ENCODE results near the gene TP53INP2. TPM values are rescaled to one million over a fixed set of nuclear protein-coding genes. Genes with fewer than 3 reads are reported as not detected.
"Not testable (repeated sequence)": the region's sequence is repeated elsewhere in the genome, so short reads cannot be mapped to it uniquely, and the experiment has no call there.

TP53INP2 gene
- total RNA-seq, 1 donor from 2014 or later: 4.0 TPM

- ChIA-PET CTCF (interaction anchor here (0.9 kb wide), 1 partner anchor 10 kb away, joined by 3 read pairs; no protein-coding TSS in a partner anchor), POLR2A (no interaction called here)
- DNase-seq (no peak), ATAC-seq (ENCODE audit: low read depth) (no peak)
- intact Hi-C loops (cut with micrococcal nuclease): no loop called here
- Mint-ChIP-seq H3K4me1 (peaks cover 29% of the 10 kb centered on the region), H3K4me3 (no peak overlapping the region), H3K27me3 (no peaks in the 10 kb centered on the region), H3K9me3 (no peaks in the 10 kb centered on the region), H3K36me3 (ENCODE audit: low read depth) (peaks cover 31% of the 10 kb centered on the region), H3K27ac (no peak overlapping the region)
- TF ChIP-seq, protein P1, sequence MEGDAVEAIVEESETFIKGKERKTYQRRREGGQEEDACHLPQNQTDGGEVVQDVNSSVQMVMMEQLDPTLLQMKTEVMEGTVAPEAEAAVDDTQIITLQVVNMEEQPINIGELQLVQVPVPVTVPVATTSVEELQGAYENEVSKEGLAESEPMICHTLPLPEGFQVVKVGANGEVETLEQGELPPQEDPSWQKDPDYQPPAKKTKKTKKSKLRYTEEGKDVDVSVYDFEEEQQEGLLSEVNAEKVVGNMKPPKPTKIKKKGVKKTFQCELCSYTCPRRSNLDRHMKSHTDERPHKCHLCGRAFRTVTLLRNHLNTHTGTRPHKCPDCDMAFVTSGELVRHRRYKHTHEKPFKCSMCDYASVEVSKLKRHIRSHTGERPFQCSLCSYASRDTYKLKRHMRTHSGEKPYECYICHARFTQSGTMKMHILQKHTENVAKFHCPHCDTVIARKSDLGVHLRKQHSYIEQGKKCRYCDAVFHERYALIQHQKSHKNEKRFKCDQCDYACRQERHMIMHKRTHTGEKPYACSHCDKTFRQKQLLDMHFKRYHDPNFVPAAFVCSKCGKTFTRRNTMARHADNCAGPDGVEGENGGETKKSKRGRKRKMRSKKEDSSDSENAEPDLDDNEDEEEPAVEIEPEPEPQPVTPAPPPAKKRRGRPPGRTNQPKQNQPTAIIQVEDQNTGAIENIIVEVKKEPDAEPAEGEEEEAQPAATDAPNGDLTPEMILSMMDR (IDR thresholded peaks at IDR 0.05): no peak
These were observed 12.7 kb downstream of the TP53INP2 start for GRCh38 chr20:34716921-34717229.

DNA sequence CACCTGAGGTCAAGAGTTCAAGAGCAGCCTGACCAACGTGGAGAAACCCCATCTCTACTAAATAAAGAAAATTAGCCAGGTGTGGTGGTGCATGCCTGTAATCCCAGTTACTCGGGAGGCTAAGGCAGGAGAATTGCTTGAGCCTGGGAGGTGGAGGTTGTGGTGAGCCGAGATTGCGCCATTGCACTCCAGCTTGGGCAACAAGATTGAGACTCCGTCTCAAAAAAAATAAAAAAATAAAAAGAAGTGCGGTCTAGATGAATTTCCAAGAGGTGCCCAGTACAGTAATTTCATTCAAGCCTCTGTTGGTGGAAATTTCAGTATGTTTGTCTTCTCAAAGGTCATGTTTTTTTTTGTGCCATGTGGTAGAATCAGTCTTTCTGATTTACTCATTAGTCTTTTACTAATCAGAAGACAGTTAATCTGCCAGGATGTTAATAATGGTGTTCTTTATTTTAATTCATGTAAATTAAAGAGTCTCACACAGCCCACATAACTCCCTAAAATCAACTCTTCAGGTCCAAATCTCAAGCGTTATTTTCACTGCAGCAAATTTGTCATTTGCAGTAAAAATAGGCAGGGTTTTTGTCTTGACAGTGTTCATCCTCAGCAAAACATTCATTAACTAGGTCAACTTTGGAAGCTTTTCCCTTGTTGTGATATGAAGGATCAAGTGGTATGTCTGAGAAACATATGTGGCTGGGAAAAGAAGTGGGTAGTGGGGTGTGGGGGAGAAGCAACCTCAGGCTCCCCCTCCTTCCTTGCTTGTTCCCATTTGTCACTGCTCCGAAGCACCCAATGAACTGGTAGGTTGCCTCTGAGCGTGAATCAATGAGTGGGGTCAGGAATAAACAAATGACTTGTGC lies 13.3 kb downstream of the TP53INP2 start:
- no peak for DNase-seq
- TF ChIP-seq, protein P1 (IDR thresholded peaks at IDR 0.05): no peak
- no peaks in the 10 kb centered on the region for H3K9me3 Mint-ChIP-seq
- H3K4me3 Mint-ChIP-seq: no peak overlapping the region
- peaks cover 29% of the 10 kb centered on the region for H3K4me1 Mint-ChIP-seq
- no peak for ATAC-seq (ENCODE audit: low read depth)
- peaks cover 31% of the 10 kb centered on the region for H3K36me3 Mint-ChIP-seq (ENCODE audit: low read depth)
- ChIA-PET POLR2A (no interaction called here), CTCF (no interaction called here)
- no peak overlapping the region for H3K27ac Mint-ChIP-seq
- no peaks in the 10 kb centered on the region for H3K27me3 Mint-ChIP-seq
- intact Hi-C loops (cut with micrococcal nuclease): no loop called here

GRCh38 chr20:34719242-34720017 lies 15.3 kb downstream of the TP53INP2 start:
- ChIA-PET CTCF (interaction anchor here (1.0 kb wide), 1 partner anchor 51 kb away, joined by 3 read pairs; no protein-coding TSS in a partner anchor), POLR2A (interaction anchor here (0.6 to 0.7 kb wide), 3 partner anchors 16 to 1235 kb away, joined by 3 to 4 read pairs (median 3); partner anchors contain the start of gene SCAND1)
- H3K9me3 Mint-ChIP-seq; intact Hi-C loops (cut with micrococcal nuclease); H3K27me3 Mint-ChIP-seq; H3K27ac Mint-ChIP-seq; DNase-seq: not testable (repeated sequence)
- Mint-ChIP-seq H3K4me3 (peak overlapping the region; percentile 19), H3K4me1 (peaks cover 29% of the 10 kb centered on the region), H3K36me3 (ENCODE audit: low read depth) (peaks cover 34% of the 10 kb centered on the region)
- ATAC-seq (ENCODE audit: low read depth): peak; percentile 76

GRCh38 chr20:34720266-34720665 lies 16.1 kb downstream of the TP53INP2 start:
- CTCF ChIA-PET: interaction anchor here (1.0 kb wide), 1 partner anchor 50 kb away, joined by 3 read pairs; no protein-coding TSS in a partner anchor
- no peaks in the 10 kb centered on the region for H3K27me3 Mint-ChIP-seq
- no peak for DNase-seq
- intact Hi-C loops (cut with micrococcal nuclease): no loop called here
- no peak overlapping the region for H3K27ac Mint-ChIP-seq
- H3K9me3 Mint-ChIP-seq: no peaks in the 10 kb centered on the region
- H3K4me3 Mint-ChIP-seq: no peak overlapping the region
- peaks cover 30% of the 10 kb centered on the region for H3K36me3 Mint-ChIP-seq (ENCODE audit: low read depth)
- peaks cover 29% of the 10 kb centered on the region for H3K4me1 Mint-ChIP-seq
- no peak for ATAC-seq (ENCODE audit: low read depth)
- TF ChIP-seq, protein P1 (IDR thresholded peaks at IDR 0.05): no peak
- POLR2A ChIA-PET: interaction anchor here (0.6 to 0.7 kb wide), 2 partner anchors 407 to 1234 kb away, joined by 3 read pairs; partner anchors contain the start of gene SCAND1

DNA sequence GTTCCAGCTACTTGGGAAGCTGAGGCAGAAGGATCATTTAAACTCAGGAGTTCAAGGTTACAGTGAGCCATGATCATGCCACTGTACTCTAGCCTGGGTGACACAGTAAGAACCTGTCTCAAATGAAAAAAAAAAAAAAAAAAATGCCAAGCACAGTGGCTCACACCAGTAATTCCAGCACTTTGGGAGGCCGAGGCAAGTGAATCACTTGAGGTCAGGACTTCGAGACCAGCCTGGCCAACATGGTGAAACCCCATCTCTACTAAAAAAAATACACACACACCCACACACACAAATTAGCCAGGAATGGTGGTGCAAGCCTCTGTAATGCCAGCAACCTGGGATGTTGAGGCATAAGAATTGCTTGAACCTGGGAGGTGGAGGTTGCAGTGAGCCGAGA lies 18.4 kb downstream of the TP53INP2 start:
- H3K27ac Mint-ChIP-seq; intact Hi-C loops (cut with micrococcal nuclease); H3K9me3 Mint-ChIP-seq; ATAC-seq (ENCODE audit: low read depth); DNase-seq; H3K27me3 Mint-ChIP-seq; H3K4me3 Mint-ChIP-seq; POLR2A ChIA-PET; CTCF ChIA-PET: not testable (repeated sequence)
- Mint-ChIP-seq H3K36me3 (ENCODE audit: low read depth) (peaks cover 44% of the 10 kb centered on the region), H3K4me1 (peaks cover 29% of the 10 kb centered on the region)
